GM15510 (cell line): ENCODE data around the gene CBX2.

Experiments
- POLR2A ChIP-seq: IDR thresholded peaks from 3 replicates; pipeline ENCODE4 v1.6.1; 2011; ENCODE audit warnings: borderline replicate concordance; ENCODE audit not compliant: insufficient read length; ENCODE audit errors: extremely low read depth

CBX2 gene

GRCh38 chr17:79777894-79778503, at the start of gene CBX2:
CBX2 (plus strand) TSS chr17:79778148; CDS start chr17:79778236, 88 bp downstream.
- peak; percentile 56 for TF ChIP-seq POLR2A

- no peak for TF ChIP-seq POLR2A
These were observed 49.6 kb upstream of the CBX2 start for GRCh38 chr17:79728169-79728907.

- no peak for TF ChIP-seq POLR2A
These were observed 49.0 kb upstream of the CBX2 start for GRCh38 chr17:79728908-79729471.

GRCh38 chr17:79729761-79730160, 48.2 kb upstream of the CBX2 start:
- no peak for TF ChIP-seq POLR2A

GRCh38 chr17:79730437-79730768, 47.5 kb upstream of the CBX2 start:
- TF ChIP-seq POLR2A: no peak

GRCh38 chr17:79730769-79731483, 47.0 kb upstream of the CBX2 start, which contains the start of gene ENPP7:
ENPP7 (plus strand) TSS chr17:79730943; CDS start chr17:79731140, 197 bp downstream.
- no peak for TF ChIP-seq POLR2A

GRCh38 chr17:79732254-79732653, 45.7 kb upstream of the CBX2 start:
- no peak for TF ChIP-seq POLR2A

- peak; percentile 50 for TF ChIP-seq POLR2A
These were observed 44.9 kb upstream of the CBX2 start for GRCh38 chr17:79732804-79733691.

GRCh38 chr17:79733692-79734070, 44.3 kb upstream of the CBX2 start:
- TF ChIP-seq POLR2A: no peak

GRCh38 chr17:79735096-79735495, 42.9 kb upstream of the CBX2 start:
- TF ChIP-seq POLR2A: no peak

- no peak for TF ChIP-seq POLR2A
These were observed 40.7 kb upstream of the CBX2 start for GRCh38 chr17:79737046-79737921.

GRCh38 chr17:79737922-79738578, 39.9 kb upstream of the CBX2 start:
- no peak for TF ChIP-seq POLR2A

- no peak for TF ChIP-seq POLR2A
These were observed 39.3 kb upstream of the CBX2 start for GRCh38 chr17:79738643-79739042.
